Small intestine (tissue), 7 donors: ENCODE measurements around the gene AGA. TPM values are rescaled to one million over a fixed set of nuclear protein-coding genes. Genes with fewer than 3 reads are reported as not detected.

Experiments
- DNase-seq, 2 donors: peaks; one replicate each; pipeline versions ENCODE4 v3.0.0 to v3.0.0-alpha.2; 2013
- FAIRE-seq: peaks from 2 replicates; lab custom pipeline; 2012; peaks lifted over from hg19 to GRCh38; lab: Jason Lieb, UNC
- H3K27ac ChIP-seq, 3 donors: one replicate each; pipeline ENCODE4 v1.5.1; 2013; ENCODE audit warnings: low read length in 2 of 3, mild to moderate bottlenecking in 2 of 3, control low read depth in 1 of 3, inconsistent platforms in 1 of 3, low read depth in 1 of 3, moderate library complexity in 1 of 3
- H3K27me3 ChIP-seq, 3 donors: one replicate each; pipeline ENCODE4 v1.6.1; 2013; ENCODE audit warnings: low read length in 3 of 3, inconsistent platforms in 1 of 3; ENCODE audit not compliant: control insufficient read depth in 3 of 3, insufficient read depth in 3 of 3
- H3K36me3 ChIP-seq, 3 donors: one replicate each; pipeline ENCODE4 v1.6.1; 2013; ENCODE audit warnings: low read length in 3 of 3, inconsistent platforms in 1 of 3, low read depth in 1 of 3, mild to moderate bottlenecking in 1 of 3, moderate library complexity in 1 of 3; ENCODE audit not compliant: control insufficient read depth in 3 of 3, insufficient read depth in 2 of 3
- H3K4me1 ChIP-seq, 3 donors: one replicate each; pipeline ENCODE4 v1.6.1; 2013; ENCODE audit warnings: low read length in 2 of 3, inconsistent platforms in 1 of 3, low read depth in 1 of 3, mild to moderate bottlenecking in 1 of 3, moderate library complexity in 1 of 3; ENCODE audit not compliant: control insufficient read depth in 3 of 3, insufficient read depth in 2 of 3
- H3K4me3 ChIP-seq, 3 donors: one replicate each; pipeline ENCODE4 v1.5.1; 2013; ENCODE audit warnings: low read length in 3 of 3, control low read depth in 1 of 3, inconsistent platforms in 1 of 3, low read depth in 1 of 3, mild to moderate bottlenecking in 1 of 3, moderate library complexity in 1 of 3
- H3K9me3 ChIP-seq, 2 donors: one replicate each; pipeline ENCODE4 v1.6.1; 2013; ENCODE audit warnings: low read depth in 1 of 2, low read length in 1 of 2; ENCODE audit not compliant: control insufficient read depth in 2 of 2, insufficient read depth in 1 of 2
- WGBS, 3 donors: extraction: QIAGEN DNeasy Blood & Tissue Kit; methylation state at CpG; one replicate each; pipeline ENCODE4 v1.1.7; 2013; 5-methylcytosine and 5-hydroxymethylcytosine counted together
- polyA plus RNA-seq, 4 donors: library from polyadenylated mRNA; stranded (reverse) in 3 of 4; unstranded in 1 of 4; fragments of 200-250 nt in 3 of 4; fragments of 120-200 nt in 1 of 4; gene quantifications; one replicate each; pipeline versions ENCODE4 v1.2.1 to v1.2.3, GENCODE V29; 2013
- donor health status: healthy with polysubstance abuse.
- donor health status: control.
- donor health status: control.
- donor health status: Bipolar disorder and iron deficiency.
- donor health status: healthy.

Gene AGA
- polyA plus RNA-seq, 4 donors: 6.0 to 32.2 (median 8.7) TPM

DNA sequence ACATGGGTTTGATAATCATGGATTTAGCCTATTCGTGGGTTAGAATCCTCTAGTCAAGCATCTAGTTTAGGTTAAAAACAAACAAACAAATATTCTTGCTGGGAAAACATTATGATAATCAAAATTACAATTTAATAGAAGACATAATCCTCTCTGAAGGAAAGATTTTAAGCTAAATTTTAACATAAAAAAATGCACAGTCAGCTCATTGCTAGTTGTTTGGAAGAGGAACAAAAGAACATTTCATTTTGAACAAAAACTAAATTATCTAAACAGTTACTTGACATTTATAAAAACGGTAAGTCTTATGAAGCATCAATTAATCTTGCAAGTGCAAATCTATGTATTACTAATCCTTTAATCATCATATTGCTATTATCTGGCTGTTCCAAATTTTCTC lies 18.2 kb upstream of the AGA start:
- no peak for DNase-seq
- no peak overlapping the region for H3K4me3 ChIP-seq
- FAIRE-seq: no peak
- no peaks in the 10 kb centered on the region for H3K27me3 ChIP-seq
- H3K27ac ChIP-seq: no peak overlapping the region
- 80 to 85% (median 84%) methylated on average over 2 of the region's 2 CpGs for WGBS, 3 donors
- no peaks in the 10 kb centered on the region for H3K36me3 ChIP-seq
- no peaks in the 10 kb centered on the region for H3K9me3 ChIP-seq
- peaks cover 0 to 2% (median 0%) of the 10 kb centered on the region in 3 donors for H3K4me1 ChIP-seq

DNA sequence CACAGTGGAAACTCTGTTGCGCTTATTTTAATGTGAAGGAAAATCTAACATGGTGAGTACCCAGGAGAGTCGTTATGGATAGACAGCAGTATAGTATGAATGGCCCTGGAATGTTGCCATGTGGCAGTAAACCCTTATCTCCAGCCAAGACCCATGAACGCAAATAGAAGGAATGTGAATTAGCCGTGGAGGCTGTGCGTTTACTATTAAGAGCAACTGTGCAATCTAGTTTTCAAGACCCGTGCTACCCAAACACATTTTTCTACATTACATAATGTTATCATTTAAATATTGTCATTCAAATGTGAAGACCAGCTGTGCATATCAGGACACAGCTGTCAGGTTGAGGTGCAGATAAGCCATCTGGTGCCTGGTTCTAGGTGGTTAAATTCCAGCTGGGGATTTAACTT lies 13.3 kb upstream of the AGA start:
- FAIRE-seq: no peak

DNA sequence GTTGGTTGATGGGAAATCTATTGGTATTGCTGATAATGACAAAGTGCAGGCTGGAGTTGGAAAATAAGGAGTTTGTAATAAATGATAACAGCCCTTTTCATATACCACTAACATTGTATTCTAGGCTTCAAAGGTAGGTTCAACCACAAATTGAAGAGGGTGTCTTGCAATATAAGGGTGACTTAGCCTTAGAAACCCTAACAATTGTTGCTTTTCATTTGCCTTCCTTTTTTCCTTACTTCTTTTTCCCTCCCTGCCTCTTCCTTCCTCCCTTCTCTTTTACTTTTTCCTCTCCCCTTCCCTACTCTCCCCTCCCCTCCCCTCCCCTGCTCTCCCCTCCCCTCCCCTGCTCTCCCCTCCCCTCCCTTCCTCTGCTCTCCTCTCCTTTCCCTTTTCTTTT lies 10.9 kb upstream of the AGA start:
- no peaks in the 10 kb centered on the region for H3K36me3 ChIP-seq
- no peaks in the 10 kb centered on the region for H3K27me3 ChIP-seq
- no peaks in the 10 kb centered on the region for H3K9me3 ChIP-seq
- DNase-seq (no peak), FAIRE-seq (no peak)
- peaks cover 0 to 2% (median 0%) of the 10 kb centered on the region in 3 donors for H3K4me1 ChIP-seq
- H3K27ac ChIP-seq: no peak overlapping the region
- H3K4me3 ChIP-seq: no peak overlapping the region

More for the DNA sequence above, 13.3 kb upstream of the AGA start:
- peak; percentile 79 to 83 for DNase-seq
- H3K36me3 ChIP-seq: no peaks in the 10 kb centered on the region
- no peaks in the 10 kb centered on the region for H3K9me3 ChIP-seq
- WGBS, 3 donors: 14 to 46% (median 34%) methylated on average over 6 of the region's 6 CpGs
- H3K27me3 ChIP-seq: no peaks in the 10 kb centered on the region
- H3K27ac ChIP-seq: no peak overlapping the region
- H3K4me1 ChIP-seq: peaks cover 0 to 2% (median 0%) of the 10 kb centered on the region in 3 donors
- H3K4me3 ChIP-seq: no peak overlapping the region

DNA sequence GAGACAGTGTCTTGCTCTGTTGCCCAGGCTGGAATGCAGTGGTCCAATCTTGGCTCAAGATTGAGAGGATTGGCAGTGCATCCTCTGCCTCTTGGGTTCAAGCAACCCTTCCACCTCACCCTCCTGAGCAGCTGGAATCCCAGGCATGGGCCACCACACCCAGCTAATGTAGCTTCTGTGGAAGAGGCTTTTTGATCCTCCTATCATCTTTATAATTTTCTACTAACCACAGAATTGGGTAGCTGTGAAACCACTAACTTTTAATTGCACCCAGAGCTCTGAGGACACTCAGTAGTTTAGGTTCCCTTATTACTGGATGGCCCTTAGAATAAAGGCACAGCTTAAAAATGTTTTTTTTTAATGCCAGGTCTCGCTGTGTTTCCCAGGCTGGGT lies 8.9 kb upstream of the AGA start:
- no peak overlapping the region for H3K4me3 ChIP-seq
- DNase-seq (no peak), FAIRE-seq (no peak)
- H3K36me3 ChIP-seq: no peaks in the 10 kb centered on the region
- H3K27ac ChIP-seq: no peak overlapping the region
- H3K4me1 ChIP-seq: peaks cover 0 to 2% (median 0%) of the 10 kb centered on the region in 3 donors
- no peaks in the 10 kb centered on the region for H3K27me3 ChIP-seq
- no peaks in the 10 kb centered on the region for H3K9me3 ChIP-seq
- 76 to 92% (median 89%) methylated on average over 1 of the region's 1 CpG for WGBS, 3 donors

DNA sequence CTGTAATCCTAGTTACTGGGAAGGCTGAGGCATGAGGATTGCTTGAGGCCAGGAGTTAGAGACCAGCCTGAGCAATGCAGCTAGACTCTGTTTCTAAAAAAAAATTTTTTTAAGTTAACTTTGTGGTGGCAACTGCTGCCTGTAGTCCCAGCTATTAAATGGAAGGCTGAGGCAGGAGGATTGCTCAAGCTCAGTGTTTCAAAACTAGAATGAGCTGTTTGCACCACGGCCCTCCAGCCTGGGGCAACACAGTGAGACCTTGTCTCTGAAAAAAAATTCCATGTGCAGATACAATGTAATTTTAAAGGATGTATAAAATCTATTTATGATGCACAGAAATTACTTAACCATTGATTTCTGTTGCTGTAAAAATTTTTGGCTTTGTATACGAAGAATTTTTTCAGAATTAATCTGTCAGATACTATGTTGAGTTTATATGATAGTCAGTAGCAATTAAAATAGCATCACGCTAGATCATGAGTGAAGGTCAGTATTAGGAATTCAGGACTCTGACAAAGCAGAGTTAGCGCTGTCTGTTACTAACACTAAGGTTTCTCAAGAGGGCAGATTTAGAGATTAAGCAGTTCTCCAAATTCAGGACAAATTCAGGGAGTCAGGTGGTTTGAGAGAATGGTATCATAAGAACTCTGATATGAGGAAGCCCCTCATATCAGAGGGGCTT lies 8.3 kb upstream of the AGA start:
- Histone ChIP-seq H3K4me3 (no peak overlapping the region), H3K36me3 (no peaks in the 10 kb centered on the region), H3K27ac (no peak overlapping the region), H3K27me3 (no peaks in the 10 kb centered on the region), H3K9me3 (no peaks in the 10 kb centered on the region), H3K4me1 (no peaks in the 10 kb centered on the region)
- WGBS, 3 donors: 86 to 90% (median 89%) methylated on average over 4 of the region's 4 CpGs
- DNase-seq (no peak), FAIRE-seq (no peak)

DNA sequence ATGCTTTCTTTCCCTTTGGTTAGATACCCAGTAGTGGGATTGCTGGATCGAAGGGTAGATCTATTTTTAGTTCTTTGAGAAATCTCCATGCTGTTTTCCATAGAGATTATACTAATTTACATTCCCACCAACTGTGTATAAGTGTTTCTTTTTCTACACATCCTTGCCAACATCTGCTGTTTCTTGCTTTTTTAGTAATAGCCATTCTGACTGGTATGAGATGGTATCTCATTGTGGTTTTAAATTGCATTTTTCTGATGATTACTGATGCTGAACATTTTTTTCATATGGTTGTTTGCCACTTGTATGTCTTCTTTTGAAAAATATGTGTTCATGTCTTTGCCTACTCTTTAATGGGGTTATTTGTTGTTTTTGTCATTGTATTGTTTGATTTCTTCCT lies 6.6 kb upstream of the AGA start:
- no peaks in the 10 kb centered on the region for H3K9me3 ChIP-seq
- H3K27ac ChIP-seq: no peak overlapping the region
- FAIRE-seq (no peak), DNase-seq (no peak)
- H3K36me3 ChIP-seq: no peaks in the 10 kb centered on the region
- H3K27me3 ChIP-seq: no peaks in the 10 kb centered on the region
- WGBS, 3 donors: 80 to 96% (median 82%) methylated on average over 1 of the region's 1 CpG
- no peaks in the 10 kb centered on the region for H3K4me1 ChIP-seq
- no peak overlapping the region for H3K4me3 ChIP-seq

DNA sequence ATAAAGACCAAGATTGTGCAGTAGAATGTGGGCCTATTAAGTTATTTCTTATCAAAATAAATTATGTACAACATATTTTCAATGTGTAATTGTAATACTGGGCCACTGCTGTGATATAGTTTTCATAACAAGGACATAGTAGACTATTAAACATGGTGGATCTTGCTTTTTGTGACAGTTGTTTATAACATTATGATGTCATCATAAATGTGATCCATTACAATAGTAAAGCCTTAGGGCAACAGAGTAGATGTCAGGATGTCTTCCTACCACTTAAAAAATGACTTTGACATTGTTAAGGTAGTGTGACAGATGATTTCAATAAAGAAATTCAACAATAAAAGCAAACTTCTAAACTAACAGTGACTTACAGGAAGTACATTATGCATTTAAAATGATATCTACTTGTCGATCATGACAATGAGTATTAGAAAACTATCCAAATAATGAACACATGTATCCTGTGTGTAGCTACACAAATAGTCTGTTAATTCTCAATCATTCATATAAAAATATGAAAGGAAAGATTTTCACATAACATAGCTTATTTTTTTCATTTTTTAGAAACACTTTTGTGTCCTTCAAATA lies 5.3 kb upstream of the AGA start:
- H3K36me3 ChIP-seq: no peaks in the 10 kb centered on the region
- no peaks in the 10 kb centered on the region for H3K9me3 ChIP-seq
- FAIRE-seq (no peak), DNase-seq (no peak)
- no peak overlapping the region for H3K4me3 ChIP-seq
- peaks cover 0 to 3% (median 0%) of the 10 kb centered on the region in 3 donors for H3K4me1 ChIP-seq
- 65 to 84% (median 75%) methylated on average over 1 of the region's 1 CpG for WGBS, 3 donors
- H3K27me3 ChIP-seq: no peaks in the 10 kb centered on the region
- no peak overlapping the region for H3K27ac ChIP-seq

DNA sequence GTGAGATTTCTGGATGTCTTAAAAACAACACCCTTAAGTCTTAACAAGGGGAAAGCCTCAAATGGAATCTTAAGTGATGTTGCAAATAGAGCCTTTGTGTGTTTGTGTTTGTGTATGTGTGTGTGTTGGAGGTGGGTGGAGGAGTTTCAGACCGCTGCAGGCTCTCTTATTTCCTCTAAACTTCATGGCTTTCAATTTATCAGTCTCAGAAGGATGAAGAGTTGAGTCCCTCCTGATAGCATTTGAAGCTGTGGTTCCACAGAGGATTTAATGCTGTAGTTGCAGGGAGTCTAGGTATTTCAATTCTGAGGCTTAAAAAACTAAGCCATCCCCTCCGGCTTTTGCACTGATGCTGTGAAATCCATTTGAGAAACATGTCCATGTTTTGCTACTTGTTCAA lies 4.3 kb upstream of the AGA start:
- DNase-seq (no peak), FAIRE-seq (no peak)
- Histone ChIP-seq H3K9me3 (no peaks in the 10 kb centered on the region), H3K27me3 (no peaks in the 10 kb centered on the region), H3K27ac (no peak overlapping the region), H3K4me1 (peaks cover 0 to 3% (median 0%) of the 10 kb centered on the region in 3 donors), H3K4me3 (no peak overlapping the region), H3K36me3 (no peaks in the 10 kb centered on the region)
- WGBS, 3 donors: 72 to 90% (median 81%) methylated on average over 2 of the region's 2 CpGs
